Spleen (tissue), 13 donors: Measurements from ENCODE around the gene CCL1. TPM values are rescaled to one million over a fixed set of nuclear protein-coding genes. Genes with fewer than 3 reads are reported as not detected.

Experiments used
- DNase-seq: peaks from one replicate; pipeline ENCODE4 v3.0.0-alpha.2; 2020
- H3K27ac ChIP-seq, 8 donors: fragments of 200-600 bp; sonication (generic) in 7 of 8; 1 replicate in 4 of 8; 2 replicates in 4 of 8; pipeline versions ENCODE4 v1.5.0 to v1.8.0; 2016 to 2021; ENCODE audit warnings: inconsistent platforms in 4 of 8, mild to moderate bottlenecking in 4 of 8, moderate library complexity in 1 of 8
- H3K27me3 ChIP-seq, 7 donors: fragments of 200-600 bp; sonication (generic) in 6 of 7; replicated peaks in 1 of 7; 1 replicate in 4 of 7; 2 replicates in 3 of 7; pipeline versions ENCODE4 v1.5.0 to v1.8.0; 2016 to 2021; ENCODE audit warnings: inconsistent platforms in 3 of 7, mild to moderate bottlenecking in 1 of 7
- H3K36me3 ChIP-seq, 6 donors: fragments of 200-600 bp; sonication (generic) in 5 of 6; 1 replicate in 4 of 6; 2 replicates in 2 of 6; pipeline versions ENCODE4 v1.5.0 to v1.8.0; 2016 to 2021; ENCODE audit warnings: inconsistent platforms in 2 of 6
- H3K4me1 ChIP-seq, 6 donors: fragments of 200-600 bp; sonication (generic) in 5 of 6; 1 replicate in 3 of 6; 2 replicates in 3 of 6; pipeline versions ENCODE4 v1.5.0 to v1.8.0; 2016 to 2021; ENCODE audit warnings: inconsistent platforms in 3 of 6
- H3K4me3 ChIP-seq, 8 donors: fragments of 200-600 bp; sonication (generic) in 7 of 8; 1 replicate in 4 of 8; 2 replicates in 4 of 8; pipeline versions ENCODE4 v1.5.0 to v1.8.0; 2016 to 2021; ENCODE audit warnings: inconsistent platforms in 4 of 8, mild to moderate bottlenecking in 4 of 8, moderate library complexity in 2 of 8
- H3K9me3 ChIP-seq, 8 donors: fragments of 200-600 bp; sonication (generic) in 7 of 8; 1 replicate in 4 of 8; 2 replicates in 4 of 8; pipeline versions ENCODE4 v1.5.0 to v1.8.0; 2016 to 2021; ENCODE audit warnings: inconsistent platforms in 4 of 8
- POLR2A ChIP-seq, 3 donors: fragments of 450-650 bp; IDR thresholded peaks; one replicate each; pipeline ENCODE4 v1.5.1; 2017; ENCODE audit warnings: antibody characterized with exemption in 3 of 3, mild to moderate bottlenecking in 1 of 3
- POLR2AphosphoS5 ChIP-seq, 3 donors: sonication (generic); formaldehyde crosslinking; IDR thresholded peaks; one replicate each; pipeline ENCODE4 v1.5.1; 2017; ENCODE audit warnings: antibody characterized with exemption in 3 of 3
- WGBS, 5 donors: extraction: QIAGEN DNeasy Blood & Tissue Kit in 3 of 5; methylation state at CpG; one replicate each; pipeline versions ENCODE4 v1.1.5 to v1.1.7; 2013 to 2018; 5-methylcytosine and 5-hydroxymethylcytosine counted together
- intact Hi-C: fragments of 100-400 bp; cut with DNase I; formaldehyde crosslinking; loops from one replicate; pipeline ENCODE4 v1.15.0; 2023; ENCODE audit warnings: low total_unique reads
- long read RNA-seq, 2 donors: transcript quantifications; one replicate each; lab custom pipeline, GENCODE V29; 2026
- polyA plus RNA-seq, 3 donors: library from polyadenylated mRNA; stranded (reverse); fragments of 200-250 nt; gene quantifications; one replicate each; pipeline ENCODE4 v1.2.1, GENCODE V29; 2013
- total RNA-seq, 7 donors: library from RNA; depleted of rRNA in 3 of 7; stranded (reverse); fragments of >200 nt in 3 of 7; fragmentation: NEBNext Ultra II Directional in 4 of 7; extraction: Animal tissue kit (Norgen Biotek cat#: 25700) in 4 of 7; gene quantifications; one replicate each; pipeline versions ENCODE4 v1.1.0 to v1.2.1, GENCODE V29; 2016 to 2021
- TF ChIP-seq, protein P1 (sequence below), 11 experiments: fragments of 200-600 bp in 7 of 11; fragments of 450-650 bp in 4 of 11; sonication (generic) in 4 of 11; IDR thresholded peaks in 8 of 11; conservative IDR thresholded peaks in 3 of 11; 1 replicate in 7 of 11; 2 replicates in 4 of 11; pipeline versions ENCODE4 v1.4.0 to v1.8.0; 2016 to 2021; ENCODE audit warnings: antibody characterized with exemption in 11 of 11, inconsistent platforms in 4 of 11, mild to moderate bottlenecking in 1 of 11
- donor health status: healthy with polysubstance abuse.
- donor health status: DM: no; HTN: no; CAD: no; lungs with moderate emphysema.
- donor health status: DM: no; HTN: no; CAD: no.
- donor health status: Bipolar disorder and iron deficiency.
- donor health status: healthy.
- donor health status: DM: no; HTN: no; CAD: no.
- donor health status: DM: yes; HTN: yes; CAD: no.

Gene CCL1, protein sequence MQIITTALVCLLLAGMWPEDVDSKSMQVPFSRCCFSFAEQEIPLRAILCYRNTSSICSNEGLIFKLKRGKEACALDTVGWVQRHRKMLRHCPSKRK
- not detected for total RNA-seq
- polyA plus RNA-seq: not detected
- long read RNA-seq, donor 1: 0 reads
- long read RNA-seq, donor 2: 0 reads

DNA sequence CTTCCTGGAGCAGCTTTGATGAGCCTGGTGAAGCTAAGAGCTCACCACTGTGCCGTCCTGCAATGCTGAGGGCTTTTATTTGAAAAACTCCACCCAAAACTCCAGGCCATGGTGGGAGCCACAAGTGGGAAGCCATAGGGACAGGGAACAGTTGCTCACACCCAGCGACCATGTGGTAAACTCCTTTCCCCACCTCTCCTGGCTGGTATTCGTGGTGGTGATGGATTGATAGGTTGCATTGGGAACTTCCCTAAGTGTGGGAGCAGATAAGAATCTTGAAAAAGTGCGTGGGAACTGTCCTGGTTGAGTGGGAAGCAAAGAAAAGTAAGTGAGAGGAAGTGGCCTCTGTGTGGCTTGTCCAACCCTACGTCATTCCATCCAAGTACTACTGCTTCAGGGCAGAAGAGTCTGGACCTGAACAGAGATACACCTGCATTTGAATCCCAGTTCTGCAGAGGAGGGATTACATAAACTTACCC lies at the start of gene CCL1:
TSS of gene CCL1 (minus strand) at position 51 of the 479 bp plus-strand sequence. CDS start 72 bp downstream, outside the sequence.
- Histone ChIP-seq H3K4me3 (no peak within 1 kb of the TSS), H3K27me3 (peaks cover 0 to 57% (median 0%) of the 10 kb centered on the region in 7 donors), H3K27ac (no peak within 1 kb of the TSS), H3K4me1 (peaks cover 0 to 41% (median 19%) of the 10 kb centered on the region in 6 donors), H3K9me3 (no peaks in the 10 kb centered on the region), H3K36me3 (no peaks in the 10 kb centered on the region)
- TF ChIP-seq, protein P1, sequence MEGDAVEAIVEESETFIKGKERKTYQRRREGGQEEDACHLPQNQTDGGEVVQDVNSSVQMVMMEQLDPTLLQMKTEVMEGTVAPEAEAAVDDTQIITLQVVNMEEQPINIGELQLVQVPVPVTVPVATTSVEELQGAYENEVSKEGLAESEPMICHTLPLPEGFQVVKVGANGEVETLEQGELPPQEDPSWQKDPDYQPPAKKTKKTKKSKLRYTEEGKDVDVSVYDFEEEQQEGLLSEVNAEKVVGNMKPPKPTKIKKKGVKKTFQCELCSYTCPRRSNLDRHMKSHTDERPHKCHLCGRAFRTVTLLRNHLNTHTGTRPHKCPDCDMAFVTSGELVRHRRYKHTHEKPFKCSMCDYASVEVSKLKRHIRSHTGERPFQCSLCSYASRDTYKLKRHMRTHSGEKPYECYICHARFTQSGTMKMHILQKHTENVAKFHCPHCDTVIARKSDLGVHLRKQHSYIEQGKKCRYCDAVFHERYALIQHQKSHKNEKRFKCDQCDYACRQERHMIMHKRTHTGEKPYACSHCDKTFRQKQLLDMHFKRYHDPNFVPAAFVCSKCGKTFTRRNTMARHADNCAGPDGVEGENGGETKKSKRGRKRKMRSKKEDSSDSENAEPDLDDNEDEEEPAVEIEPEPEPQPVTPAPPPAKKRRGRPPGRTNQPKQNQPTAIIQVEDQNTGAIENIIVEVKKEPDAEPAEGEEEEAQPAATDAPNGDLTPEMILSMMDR (IDR thresholded peaks at IDR 0.05 in 8 of 11, conservative IDR thresholded peaks at IDR 0.05 in 3 of 11): no peak
- TF ChIP-seq POLR2AphosphoS5 (IDR thresholded peaks at IDR 0.05) (no peak), POLR2A (IDR thresholded peaks at IDR 0.05) (no peak)
- DNase-seq: no peak
- intact Hi-C loops: no loop called here
- 37 to 63% (median 54%) methylated on average over 4 to 5 of the region's 5 CpGs for WGBS, 5 donors

DNA sequence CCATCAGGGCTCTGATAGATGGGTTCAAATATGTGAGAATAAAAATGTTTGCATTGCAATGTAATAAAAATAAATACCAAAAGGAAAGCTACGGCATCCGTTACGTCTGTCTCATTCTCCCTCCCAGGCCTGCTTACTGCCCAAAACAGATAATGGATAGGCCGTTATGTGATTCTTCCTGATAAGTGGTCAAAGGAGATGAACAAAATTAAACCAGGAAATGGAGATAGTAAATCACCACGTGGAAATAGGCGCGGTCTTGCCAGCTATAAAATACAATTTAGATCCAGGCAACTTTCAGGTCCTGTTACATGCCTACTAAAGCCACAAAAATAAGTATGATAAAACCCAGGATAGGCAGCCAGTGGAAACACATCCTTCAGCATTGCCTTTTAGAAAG lies 49.5 kb upstream of the CCL1 start:
- no peaks in the 10 kb centered on the region for H3K4me1 ChIP-seq
- intact Hi-C loops: no loop called here
- H3K36me3 ChIP-seq: no peaks in the 10 kb centered on the region
- H3K9me3 ChIP-seq: no peaks in the 10 kb centered on the region
- TF ChIP-seq POLR2A (IDR thresholded peaks at IDR 0.05) (no peak), POLR2AphosphoS5 (IDR thresholded peaks at IDR 0.05) (no peak)
- TF ChIP-seq, protein P1 (IDR thresholded peaks at IDR 0.05 in 8 of 11, conservative IDR thresholded peaks at IDR 0.05 in 3 of 11): no peak
- WGBS, 5 donors: 44 to 69% (median 50%) methylated on average over 7 of the region's 7 CpGs
- H3K4me3 ChIP-seq: no peak overlapping the region
- peaks cover 0 to 56% (median 5%) of the 10 kb centered on the region in 7 donors for H3K27me3 ChIP-seq
- H3K27ac ChIP-seq: no peak overlapping the region
- DNase-seq: no peak

DNA sequence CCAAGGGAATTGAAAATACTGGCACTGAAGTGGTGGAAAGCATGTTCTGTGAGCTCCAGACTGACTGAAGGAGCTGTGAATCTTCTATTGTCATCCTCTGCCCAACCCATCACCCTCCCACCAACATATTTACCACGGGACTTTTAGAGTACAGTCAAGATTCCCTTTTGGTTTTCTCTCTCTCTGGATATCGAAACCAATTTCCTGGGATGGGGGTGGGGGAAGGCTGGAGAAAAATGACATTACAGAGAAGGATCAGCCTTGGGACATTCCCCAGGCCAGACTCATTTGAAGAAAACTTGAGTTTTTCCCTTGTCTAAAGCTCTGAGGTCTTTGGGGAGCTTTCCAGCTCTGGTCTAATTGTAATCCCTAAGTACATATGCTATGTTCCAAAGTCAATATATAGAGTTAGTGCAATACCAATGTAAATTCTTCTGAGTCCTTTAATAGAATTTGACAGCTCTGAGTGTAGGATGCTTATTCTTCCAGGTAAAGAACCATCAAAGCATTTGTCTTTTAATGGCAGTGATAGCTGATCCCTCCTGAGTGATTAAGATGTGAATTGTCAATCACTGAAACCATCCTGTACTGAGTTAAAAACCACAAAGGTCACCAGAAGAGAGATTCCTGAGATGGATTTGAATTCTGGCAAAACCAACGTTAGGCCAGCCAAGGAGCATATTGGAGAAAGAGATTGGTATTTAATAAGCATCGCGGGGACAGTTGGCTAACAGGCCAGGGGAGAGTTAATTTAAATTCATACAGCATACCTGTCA lies 48.8 kb upstream of the CCL1 start:
- intact Hi-C loops: no loop called here
- Histone ChIP-seq H3K36me3 (no peaks in the 10 kb centered on the region), H3K27ac (no peak overlapping the region), H3K4me3 (no peak overlapping the region), H3K4me1 (no peaks in the 10 kb centered on the region), H3K9me3 (no peaks in the 10 kb centered on the region), H3K27me3 (peaks cover 0 to 59% (median 6%) of the 10 kb centered on the region in 7 donors)
- WGBS, 5 donors: 53 to 83% (median 72%) methylated on average over 3 to 5 of the region's 5 CpGs
- no peak for DNase-seq
- TF ChIP-seq POLR2AphosphoS5 (IDR thresholded peaks at IDR 0.05): no peak
- TF ChIP-seq POLR2A (IDR thresholded peaks at IDR 0.05): no peak
- TF ChIP-seq, protein P1 (IDR thresholded peaks at IDR 0.05 in 8 of 11, conservative IDR thresholded peaks at IDR 0.05 in 3 of 11): no peak

DNA sequence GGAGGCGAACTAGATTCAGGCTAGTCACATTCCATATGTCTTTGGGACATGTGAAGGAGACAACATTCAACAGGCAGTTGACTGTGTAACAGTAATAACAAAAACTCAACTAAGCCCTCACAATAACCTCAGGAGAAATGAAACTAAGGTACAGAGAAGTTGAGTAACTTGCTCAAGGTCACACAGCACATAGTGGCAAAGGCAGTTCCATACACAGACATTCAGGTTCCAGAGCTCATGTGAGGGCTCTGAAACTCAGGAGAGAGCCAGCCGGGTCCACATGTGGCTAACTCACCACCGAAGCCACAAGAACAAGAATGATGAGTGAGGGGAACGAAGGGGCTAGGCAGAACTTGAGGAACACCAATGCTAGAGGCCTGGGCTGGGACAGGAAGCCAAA lies 46.3 kb upstream of the CCL1 start:
- WGBS, 5 donors: 60 to 89% (median 82%) methylated on average over 4 of the region's 4 CpGs
- no peak overlapping the region for H3K27ac ChIP-seq
- intact Hi-C loops: no loop called here

More for the DNA sequence above, 46.3 kb upstream of the CCL1 start:
- TF ChIP-seq POLR2A (IDR thresholded peaks at IDR 0.05): no peak
- Histone ChIP-seq H3K27me3 (peaks cover 0 to 42% (median 6%) of the 10 kb centered on the region in 7 donors), H3K4me1 (no peaks in the 10 kb centered on the region), H3K9me3 (no peaks in the 10 kb centered on the region), H3K36me3 (no peaks in the 10 kb centered on the region), H3K4me3 (no peak overlapping the region)
- DNase-seq: no peak
